Tibial nerve (tissue), 4 donors: ENCODE data around the gene TCP11. TPM values are rescaled to one million over a fixed set of nuclear protein-coding genes. Genes with fewer than 3 reads are reported as not detected.

Experiments used
- DNase-seq, 2 donors: peaks; one replicate each; pipeline ENCODE4 v3.0.0-alpha.2; 2019; ENCODE audit warnings: low spot score in 2 of 2
- H3K27ac ChIP-seq, 4 donors: fragments of 200-600 bp; sonication (generic) in 3 of 4; one replicate each; pipeline ENCODE4 v1.5.1; 2017 to 2019; ENCODE audit warnings: mild to moderate bottlenecking in 1 of 4
- H3K27me3 ChIP-seq, 2 donors: fragments of 200-600 bp; sonication (generic) in 1 of 2; one replicate each; pipeline versions ENCODE4 v1.5.1 to v1.6.0; 2017 to 2019
- H3K36me3 ChIP-seq, 3 donors: fragments of 200-600 bp; sonication (generic); one replicate each; pipeline ENCODE4 v1.5.1; 2018 to 2019
- H3K4me1 ChIP-seq, 4 donors: fragments of 200-600 bp; sonication (generic) in 3 of 4; one replicate each; pipeline ENCODE4 v1.5.1; 2017 to 2019
- H3K4me3 ChIP-seq, 4 donors: fragments of 200-600 bp; sonication (generic) in 3 of 4; one replicate each; pipeline ENCODE4 v1.5.1; 2017 to 2019; ENCODE audit warnings: mild to moderate bottlenecking in 1 of 4, moderate library complexity in 1 of 4
- H3K9me3 ChIP-seq, 4 donors: fragments of 200-600 bp; sonication (generic) in 3 of 4; one replicate each; pipeline ENCODE4 v1.5.1; 2017 to 2019
- CTCF ChIP-seq, 5 experiments: fragments of 200-600 bp in 3 of 5; fragments of 450-650 bp in 2 of 5; sonication (generic) in 3 of 5; IDR thresholded peaks; one replicate each; pipeline ENCODE4 v1.5.1; 2016 to 2019; ENCODE audit warnings: antibody characterized with exemption in 5 of 5, mild to moderate bottlenecking in 3 of 5, moderate library complexity in 2 of 5
- EP300 ChIP-seq, 2 donors: sonication (generic); formaldehyde crosslinking; IDR thresholded peaks; one replicate each; pipeline ENCODE4 v1.6.1; 2017; ENCODE audit warnings: antibody characterized with exemption in 2 of 2, mild to moderate bottlenecking in 1 of 2
- POLR2A ChIP-seq, 2 donors: fragments of 450-650 bp; IDR thresholded peaks; one replicate each; pipeline ENCODE4 v1.6.1; 2017; ENCODE audit warnings: antibody characterized with exemption in 2 of 2, mild to moderate bottlenecking in 2 of 2, moderate library complexity in 2 of 2
- WGBS, 2 donors: methylation state at CpG; one replicate each; pipeline ENCODE4 v1.1.5; 2018; 5-methylcytosine and 5-hydroxymethylcytosine counted together
- total RNA-seq, 4 donors: library from RNA; depleted of rRNA; stranded (reverse); fragments of >200 nt; gene quantifications; one replicate each; pipeline ENCODE4 v1.1.0, GENCODE V29; 2016

Gene TCP11
- total RNA-seq, 4 donors from 2014 or later = 0.84 TPM; not detected in 3

DNA sequence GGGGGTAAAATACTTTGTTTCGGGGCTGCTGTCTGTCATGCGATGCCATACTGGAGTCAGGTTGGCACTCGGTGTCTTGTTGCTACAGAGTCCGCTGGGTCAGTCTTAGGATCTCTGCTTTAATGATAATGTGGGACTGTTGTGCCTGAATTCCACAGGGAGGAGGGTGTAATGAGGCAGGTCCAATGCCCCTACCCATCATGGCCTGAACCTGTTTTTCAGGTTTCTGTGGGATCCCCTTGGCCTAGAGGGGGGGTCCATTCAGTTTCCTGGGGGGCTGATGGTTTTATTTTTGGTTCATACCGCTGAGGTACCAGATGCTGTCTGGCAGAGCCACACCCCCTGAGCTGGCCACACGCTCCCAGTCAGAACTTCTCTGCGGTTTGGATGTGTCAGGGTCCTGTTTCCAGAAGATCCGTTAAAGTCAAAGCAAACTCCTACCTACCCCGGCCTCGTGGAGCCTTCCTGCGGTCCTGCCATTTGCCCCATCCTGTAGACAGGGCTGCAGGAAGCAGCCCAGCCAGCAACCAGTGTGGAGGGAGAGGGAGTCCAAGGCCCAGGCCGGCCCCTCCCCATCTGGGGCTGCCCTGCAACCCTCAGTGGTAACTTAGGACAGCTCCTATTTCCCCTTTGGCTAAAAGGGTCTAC, 69.7 kb downstream of the TCP11 start:
- 72 to 74% methylated on average over 12 of the region's 12 CpGs for WGBS, 2 donors
- TF ChIP-seq EP300 (IDR thresholded peaks at IDR 0.05) = no peak
- TF ChIP-seq POLR2A (IDR thresholded peaks at IDR 0.05) = no peak
- TF ChIP-seq CTCF (IDR thresholded peaks at IDR 0.05) = no peak
- Histone ChIP-seq H3K4me3 (no peak overlapping the region), H3K9me3 (no peaks in the 10 kb centered on the region), H3K4me1 (peaks cover 0 to 12% (median 0%) of the 10 kb centered on the region in 4 donors), H3K36me3 (peaks cover 0 to 86% (median 0%) of the 10 kb centered on the region in 3 donors), H3K27me3 (no peaks in the 10 kb centered on the region), H3K27ac (peak overlapping the region in 1 of 4 donors; percentile 10)
- DNase-seq = no peak

DNA sequence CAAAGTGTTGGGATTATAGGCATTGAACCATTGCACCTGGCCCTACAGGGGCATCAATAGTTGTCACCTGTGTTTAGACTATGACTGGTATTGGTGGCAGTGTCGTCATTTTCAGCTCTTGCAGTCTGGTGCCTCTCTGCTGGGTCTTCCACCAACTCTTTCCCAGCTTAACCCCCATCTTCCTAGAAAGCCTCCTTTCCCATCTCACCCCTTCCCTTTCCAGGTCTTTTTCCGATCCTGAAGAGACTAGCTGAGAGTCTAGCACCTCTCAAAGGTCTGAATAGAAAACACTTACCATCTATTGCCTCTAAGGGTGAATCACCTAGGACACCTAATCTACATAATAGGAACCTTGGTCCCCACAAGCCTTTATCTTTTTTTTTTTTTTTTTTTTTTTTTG, 71.0 kb downstream of the TCP11 start:
- Histone ChIP-seq H3K4me1 (peaks cover 0 to 13% (median 0%) of the 10 kb centered on the region in 4 donors), H3K27me3 (no peaks in the 10 kb centered on the region), H3K9me3 (no peaks in the 10 kb centered on the region), H3K36me3 (peaks cover 0 to 87% (median 0%) of the 10 kb centered on the region in 3 donors), H3K4me3 (no peak overlapping the region), H3K27ac (no peak overlapping the region)
- WGBS, 2 donors = 88 to 96% methylated on average over 2 of the region's 2 CpGs
- no peak for DNase-seq
- TF ChIP-seq POLR2A (IDR thresholded peaks at IDR 0.05) (no peak), EP300 (IDR thresholded peaks at IDR 0.05) (no peak), CTCF (IDR thresholded peaks at IDR 0.05) (no peak)

DNA sequence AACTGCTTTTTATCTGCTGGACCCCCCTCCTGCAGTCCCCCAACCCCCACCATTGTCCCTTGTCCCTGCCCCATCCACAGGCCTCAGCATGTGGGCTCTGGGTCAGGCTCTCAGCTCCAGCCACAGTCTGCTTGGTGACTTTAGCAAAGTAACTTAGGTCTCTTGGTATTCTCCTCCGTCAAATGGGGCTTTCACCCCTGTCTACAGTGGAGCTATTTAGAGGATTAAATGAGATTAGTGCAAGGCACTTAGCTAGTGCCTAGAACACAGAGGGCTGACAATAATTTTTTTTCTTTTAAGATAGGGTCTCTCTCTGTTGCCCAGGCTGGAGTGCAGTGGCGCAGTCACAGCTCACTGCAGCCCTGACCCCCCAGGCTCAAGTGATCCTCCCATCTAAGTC, 71.9 kb downstream of the TCP11 start:
- no peaks in the 10 kb centered on the region for H3K9me3 ChIP-seq
- TF ChIP-seq EP300 (IDR thresholded peaks at IDR 0.05) (no peak), CTCF (IDR thresholded peaks at IDR 0.05) (no peak), POLR2A (IDR thresholded peaks at IDR 0.05) (no peak)
- no peak overlapping the region for H3K4me3 ChIP-seq
- peak overlapping the region in 1 of 4 donors; percentile 63 for H3K27ac ChIP-seq
- H3K27me3 ChIP-seq = no peaks in the 10 kb centered on the region
- H3K36me3 ChIP-seq = peaks cover 0 to 87% (median 0%) of the 10 kb centered on the region in 3 donors
- peaks cover 0 to 21% (median 0%) of the 10 kb centered on the region in 4 donors for H3K4me1 ChIP-seq
- WGBS, 2 donors = 85 to 91% methylated on average over 2 of the region's 2 CpGs
- no peak for DNase-seq

- H3K4me1 ChIP-seq = peaks cover 0 to 27% (median 0%) of the 10 kb centered on the region in 4 donors
- H3K36me3 ChIP-seq = peaks cover 0 to 87% (median 0%) of the 10 kb centered on the region in 3 donors
- TF ChIP-seq CTCF (IDR thresholded peaks at IDR 0.05) (no peak), EP300 (IDR thresholded peaks at IDR 0.05) (no peak), POLR2A (IDR thresholded peaks at IDR 0.05) (no peak)
- H3K27me3 ChIP-seq = no peaks in the 10 kb centered on the region
- H3K9me3 ChIP-seq = no peaks in the 10 kb centered on the region
- WGBS, 2 donors = 71% methylated on average over 7 of the region's 7 CpGs
- H3K4me3 ChIP-seq = no peak overlapping the region
- peak overlapping the region in 1 of 4 donors; percentile 63 for H3K27ac ChIP-seq
- no peak for DNase-seq
Observed at GRCh38 chr6:35068644-35069043, 72.5 kb downstream of the TCP11 start.

- Histone ChIP-seq H3K36me3 (peaks cover 0 to 87% (median 0%) of the 10 kb centered on the region in 3 donors), H3K27ac (peak overlapping the region in 1 of 4 donors; percentile 63), H3K4me3 (no peak overlapping the region), H3K27me3 (no peaks in the 10 kb centered on the region), H3K9me3 (no peaks in the 10 kb centered on the region), H3K4me1 (peaks cover 0 to 32% (median 0%) of the 10 kb centered on the region in 4 donors)
- no peak for TF ChIP-seq CTCF (IDR thresholded peaks at IDR 0.05)
- TF ChIP-seq EP300 (IDR thresholded peaks at IDR 0.05) = no peak
- no peak for TF ChIP-seq POLR2A (IDR thresholded peaks at IDR 0.05)
- WGBS, 2 donors = 56 to 63% methylated on average over 9 of the region's 9 CpGs
- no peak for DNase-seq
Observed at GRCh38 chr6:35068206-35068605, 72.9 kb downstream of the TCP11 start.
